Activated CD8-positive, alpha-beta memory T cell treated with anti-CD3 and anti-CD28 coated beads for 1 hour (primary cell): ENCODE results near the gene P3H2.

ENCODE experiments used
- DNase-seq, 2 donors: peaks; one replicate each; pipeline ENCODE4 v3.0.0-alpha.2; 2020; ENCODE audit warnings: low read depth in 1 of 2; ENCODE audit errors: extremely low read depth in 1 of 2

Gene P3H2

GRCh38 chr3:190058521-190059241 is 62.0 kb downstream of the P3H2 start:
- no peak for DNase-seq

- DNase-seq = no peak
Observed at GRCh38 chr3:190056742-190057141, 64.0 kb downstream of the P3H2 start.

GRCh38 chr3:190055773-190056172 is 64.9 kb downstream of the P3H2 start:
- no peak for DNase-seq

- DNase-seq = no peak
Observed at GRCh38 chr3:190053919-190054672, 66.6 kb downstream of the P3H2 start.

GRCh38 chr3:190051641-190052040 is 69.1 kb downstream of the P3H2 start:
- no peak for DNase-seq

- no peak for DNase-seq
Observed at GRCh38 chr3:190048932-190049441, 71.7 kb downstream of the P3H2 start.

GRCh38 chr3:190044974-190045373 is 75.7 kb downstream of the P3H2 start:
- no peak for DNase-seq

GRCh38 chr3:190044142-190044541 is 76.6 kb downstream of the P3H2 start:
- no peak for DNase-seq

GRCh38 chr3:190043741-190044140 is 77.0 kb downstream of the P3H2 start:
- no peak for DNase-seq

GRCh38 chr3:190042558-190042957 is 78.1 kb downstream of the P3H2 start:
- no peak for DNase-seq

- DNase-seq = no peak
Observed at GRCh38 chr3:190041333-190042041, 79.2 kb downstream of the P3H2 start.

- no peak for DNase-seq
Observed at GRCh38 chr3:190040145-190040544, 80.6 kb downstream of the P3H2 start.

- no peak for DNase-seq
Observed at GRCh38 chr3:190038050-190038933, 82.4 kb downstream of the P3H2 start.

GRCh38 chr3:190036631-190037030 is 84.1 kb downstream of the P3H2 start:
- no peak for DNase-seq

- no peak for DNase-seq
Observed at GRCh38 chr3:190034446-190034845, 86.3 kb downstream of the P3H2 start.

GRCh38 chr3:190032923-190033322 is 87.8 kb downstream of the P3H2 start:
- no peak for DNase-seq

- no peak for DNase-seq
Observed at GRCh38 chr3:190031887-190032752, 88.6 kb downstream of the P3H2 start.

GRCh38 chr3:190027116-190027515 is 93.6 kb downstream of the P3H2 start:
- DNase-seq = no peak

- DNase-seq = no peak
Observed at GRCh38 chr3:190026154-190026553, 94.5 kb downstream of the P3H2 start.

- no peak for DNase-seq
Observed at GRCh38 chr3:190024912-190025311, 95.8 kb downstream of the P3H2 start.
